ENCODE data around the gene RAI1.

DNA sequence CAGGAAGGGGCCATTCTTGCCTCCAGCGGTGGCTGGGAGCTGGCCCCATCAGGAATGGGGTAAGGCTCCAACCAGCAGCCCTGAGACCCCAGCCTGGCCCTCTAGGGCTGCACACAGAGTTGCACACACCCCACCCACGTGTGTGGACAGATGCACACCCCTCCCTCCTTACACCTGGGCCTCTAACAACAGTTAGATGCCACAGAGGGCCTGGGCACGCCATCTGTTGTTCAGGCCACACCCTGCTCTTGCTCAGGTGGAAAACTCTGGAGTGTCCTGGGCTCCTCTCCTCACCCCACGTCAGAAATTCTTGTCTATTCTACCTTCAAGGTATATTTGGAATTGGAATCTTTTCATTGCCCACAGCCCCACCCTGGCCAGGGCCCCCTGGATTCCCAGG, 13.3 kb upstream of the RAI1 start:
- TF ChIP-seq EZH2 (IDR thresholded peaks at IDR 0.05) (no peak), POLR2AphosphoS5 (IDR thresholded peaks at IDR 0.05; ENCODE audit: borderline replicate concordance, low read depth, low read length) (no peak), FOXP2 (optimal IDR thresholded peaks at IDR 0.05; ENCODE audit: control extremely low read depth, extremely low read length, insufficient read depth) (no peak)
